IPS DF 6.9 (cell line): ENCODE measurements around the gene MON2.

Experiments used
- DNase-seq: peaks from one replicate; pipeline ENCODE4 v3.0.0-alpha.2; 2013; ENCODE audit warnings: low read depth, low spot score
- H3K27ac ChIP-seq: one replicate; pipeline ENCODE4 v1.5.1; 2013; ENCODE audit warnings: low read length, control low read depth
- H3K27me3 ChIP-seq: 2 replicates; pipeline ENCODE4 v1.6.1; 2013; ENCODE audit warnings: mild to moderate bottlenecking, low read length; ENCODE audit not compliant: control insufficient read depth, insufficient read depth
- H3K36me3 ChIP-seq: 2 replicates; pipeline ENCODE4 v1.6.1; 2013; ENCODE audit warnings: low read length; ENCODE audit not compliant: control insufficient read depth, insufficient read depth
- H3K4me1 ChIP-seq: 2 replicates; pipeline ENCODE4 v1.6.1; 2013; ENCODE audit warnings: low read length; ENCODE audit not compliant: control insufficient read depth, insufficient read depth
- H3K4me3 ChIP-seq: 2 replicates; pipeline ENCODE4 v1.5.1; 2013; ENCODE audit warnings: mild to moderate bottlenecking, low read length
- H3K9me3 ChIP-seq: 2 replicates; pipeline ENCODE4 v1.6.1; 2013; ENCODE audit warnings: low read length, inconsistent platforms; ENCODE audit not compliant: control insufficient read depth, insufficient read depth
- WGBS: extraction: QIAGEN DNeasy Blood & Tissue Kit; methylation state at CpG from one replicate; pipeline ENCODE4 v1.1.7; 2013; ENCODE audit warnings: mixed read lengths, missing lambda C conversion rate; ENCODE audit not compliant: insufficient read length, insufficient coverage; 5-methylcytosine and 5-hydroxymethylcytosine counted together

Gene MON2

DNA sequence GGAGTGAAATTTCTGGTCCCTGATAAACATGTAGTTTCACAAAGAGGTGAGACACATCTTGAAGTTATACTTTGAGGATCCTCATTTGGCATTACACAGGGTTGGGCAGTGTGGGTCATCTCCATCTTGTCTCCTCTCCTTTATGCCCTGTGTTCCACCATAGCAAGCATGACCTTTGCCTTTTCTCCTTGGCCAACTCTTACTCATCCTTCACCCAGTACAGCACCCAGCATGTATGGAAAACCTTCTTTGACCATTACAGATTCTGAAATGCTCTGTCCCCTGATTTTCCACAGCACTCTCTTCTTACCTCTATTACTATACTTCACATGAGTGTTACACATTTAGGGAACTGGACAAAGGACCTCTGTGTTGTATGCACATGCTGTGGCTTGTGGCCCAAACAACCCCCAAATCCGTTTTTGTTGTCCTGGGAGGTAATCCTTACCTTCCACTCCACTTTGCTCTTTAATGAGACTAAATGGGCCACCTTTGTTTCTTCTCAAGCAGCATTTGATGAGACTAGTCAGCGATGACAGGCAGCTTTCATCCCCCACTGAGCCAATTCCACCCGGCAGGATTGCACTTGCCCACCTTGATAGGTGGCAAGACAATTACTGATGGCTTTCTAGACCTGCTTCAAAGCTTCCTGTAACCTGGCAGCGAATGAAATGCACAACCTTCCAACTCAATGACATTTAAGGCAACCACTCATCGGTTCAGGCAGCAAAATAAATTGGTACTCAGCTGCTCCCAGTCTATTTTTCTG is 163.5 kb downstream of the MON2 start:
- Histone ChIP-seq H3K4me3 (no peak overlapping the region), H3K36me3 (no peaks in the 10 kb centered on the region), H3K9me3 (no peaks in the 10 kb centered on the region), H3K27me3 (peaks cover 2% of the 10 kb centered on the region; the same call in 1 of the 2 replicates), H3K4me1 (peaks cover 8% of the 10 kb centered on the region; the same call in 1 of the 2 replicates), H3K27ac (no peak overlapping the region)
- no peak for DNase-seq
- WGBS: no CpG with 5 or more reads among the region's 5 CpGs

DNA sequence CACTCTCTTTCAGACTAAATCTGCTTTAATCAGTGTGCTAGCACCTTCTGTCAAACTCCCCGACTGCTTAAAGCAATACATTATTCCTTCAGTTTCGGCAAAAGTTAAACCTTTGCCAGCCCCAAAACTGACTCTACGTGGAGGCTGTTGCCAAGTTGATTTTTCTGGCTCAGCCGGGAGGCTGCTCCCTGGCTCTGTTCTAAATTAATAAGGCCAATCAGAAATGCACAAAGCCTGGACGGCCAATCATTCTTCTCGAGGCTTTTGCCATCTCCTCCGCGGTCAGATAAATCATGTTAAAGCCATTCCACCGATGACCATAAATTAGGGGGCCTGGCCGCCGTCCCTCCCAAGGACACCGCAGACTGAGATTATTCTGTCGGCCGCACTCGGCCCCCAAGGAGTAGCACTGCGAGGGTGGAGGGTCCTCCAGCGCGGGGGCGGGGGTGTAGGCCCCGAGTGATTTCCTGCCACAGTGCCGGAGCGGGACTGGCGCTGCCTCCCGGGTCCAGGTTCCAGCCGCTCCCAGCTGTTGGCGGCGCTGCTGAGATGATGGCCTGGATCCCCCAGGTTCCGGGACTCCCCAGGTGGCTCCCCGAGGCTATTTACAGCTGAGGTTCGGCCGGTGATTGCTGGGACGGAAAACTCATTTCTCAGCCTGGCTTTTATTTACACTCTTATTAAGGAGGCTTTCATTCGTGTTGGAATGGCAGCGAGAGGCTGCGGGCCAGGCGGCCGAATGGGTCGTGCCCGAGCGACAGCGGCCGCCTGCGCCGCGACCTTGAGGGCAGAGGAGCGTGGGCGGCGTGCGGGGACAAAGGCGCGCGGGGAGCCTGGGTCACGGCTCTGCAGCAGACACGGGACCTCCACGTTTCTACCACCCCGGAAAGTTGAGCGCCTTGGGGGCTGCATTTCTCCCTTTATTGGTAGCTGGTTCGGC is 165.1 kb downstream of the MON2 start:
- H3K4me1 ChIP-seq: peaks cover 8% of the 10 kb centered on the region; the same call in 1 of the 2 replicates

DNA sequence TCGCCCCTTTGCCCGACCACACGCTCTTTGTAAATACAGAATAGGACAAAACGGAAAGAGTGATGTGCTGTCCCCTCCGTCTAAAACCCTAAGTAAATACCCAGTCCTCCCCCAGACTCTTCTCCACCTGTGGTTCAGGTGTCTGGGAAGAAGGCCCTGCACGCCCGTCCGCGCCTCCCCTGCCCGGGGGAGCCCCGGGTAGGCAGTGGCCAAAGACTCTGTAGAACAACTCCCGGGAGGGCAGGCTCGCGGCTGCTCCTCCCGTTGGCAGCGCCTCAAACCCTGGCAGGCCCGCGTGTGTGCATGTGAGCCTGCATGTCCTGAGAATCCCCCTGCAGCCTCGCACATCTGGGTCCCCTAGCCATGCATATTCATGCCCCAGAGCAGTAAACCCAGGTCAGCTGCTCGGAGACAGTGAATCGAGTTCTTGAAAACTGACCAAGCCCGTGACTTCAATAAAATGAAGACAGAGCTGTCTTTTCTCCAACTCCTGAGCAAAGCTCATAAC is 165.8 kb downstream of the MON2 start:
- Histone ChIP-seq H3K4me1 (peaks cover 8% of the 10 kb centered on the region; the same call in 1 of the 2 replicates), H3K27ac (no peak overlapping the region), H3K27me3 (peaks cover 2% of the 10 kb centered on the region; the same call in 1 of the 2 replicates), H3K36me3 (no peaks in the 10 kb centered on the region), H3K4me3 (no peak overlapping the region; the same call in 1 of the 2 replicates), H3K9me3 (no peaks in the 10 kb centered on the region)
- WGBS: no CpG with 5 or more reads among the region's 22 CpGs
- no peak for DNase-seq

More for the DNA sequence above, 165.1 kb downstream of the MON2 start:
- peak overlapping the region; percentile 43; the same call in 1 of the 2 replicates for H3K4me3 ChIP-seq
- no peak for DNase-seq
- H3K27ac ChIP-seq: no peak overlapping the region
- peaks cover 2% of the 10 kb centered on the region; the same call in 1 of the 2 replicates for H3K27me3 ChIP-seq
- no CpG with 5 or more reads among the region's 58 CpGs for WGBS
- H3K9me3 ChIP-seq: no peaks in the 10 kb centered on the region
- H3K36me3 ChIP-seq: no peaks in the 10 kb centered on the region

DNA sequence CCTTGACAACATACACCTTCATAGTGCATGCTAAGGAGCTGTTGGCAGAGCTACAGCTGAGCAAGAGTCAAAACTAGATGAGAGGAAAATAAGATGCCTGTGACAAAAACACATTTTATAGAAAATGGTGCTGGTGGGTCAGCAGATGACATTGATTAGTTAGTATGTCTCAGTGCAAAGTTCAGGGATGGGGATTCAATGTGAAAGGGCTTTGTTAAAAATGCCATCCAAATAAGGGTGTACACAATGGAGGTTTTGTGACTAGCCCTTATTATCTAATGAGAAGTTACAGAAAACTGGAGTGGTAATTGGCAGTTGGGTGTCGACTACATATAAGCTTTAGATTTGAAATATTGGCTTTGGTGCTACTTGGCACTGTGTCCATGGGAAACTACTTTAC is 169.0 kb downstream of the MON2 start:
- H3K36me3 ChIP-seq: no peaks in the 10 kb centered on the region
- no CpG with 5 or more reads among the region's 1 CpG for WGBS
- peaks cover 3% of the 10 kb centered on the region; the same call in 1 of the 2 replicates for H3K4me1 ChIP-seq
- no peak overlapping the region for H3K4me3 ChIP-seq
- H3K9me3 ChIP-seq: no peaks in the 10 kb centered on the region
- H3K27ac ChIP-seq: no peak overlapping the region
- peaks cover 2% of the 10 kb centered on the region; the same call in 1 of the 2 replicates for H3K27me3 ChIP-seq
- no peak for DNase-seq

DNA sequence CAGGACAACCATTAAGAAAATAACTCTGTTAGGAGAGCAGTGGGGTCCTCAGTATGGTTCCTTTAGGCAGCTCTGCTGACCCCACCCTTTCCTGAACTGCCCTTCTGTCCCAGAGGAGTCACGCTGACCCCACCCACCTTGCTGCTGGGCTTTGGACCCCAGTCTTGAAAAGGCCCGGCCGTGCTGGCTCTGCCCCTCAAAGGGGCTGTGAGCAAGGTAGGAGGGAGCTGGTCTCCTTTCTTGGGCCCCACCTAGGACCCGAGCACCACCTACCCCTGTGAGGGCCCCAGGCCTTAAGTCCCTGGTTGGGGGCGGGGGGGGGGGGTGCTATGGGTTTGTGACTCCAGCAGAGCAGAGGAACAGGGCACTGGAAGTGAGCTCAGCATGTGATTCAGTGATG is 171.1 kb downstream of the MON2 start:
- no peaks in the 10 kb centered on the region for H3K4me1 ChIP-seq
- no peaks in the 10 kb centered on the region for H3K9me3 ChIP-seq
- WGBS: no CpG with 5 or more reads among the region's 5 CpGs
- no peak overlapping the region for H3K4me3 ChIP-seq
- H3K27me3 ChIP-seq: no peaks in the 10 kb centered on the region; the same call in 1 of the 2 replicates
- H3K27ac ChIP-seq: no peak overlapping the region
- no peak for DNase-seq
- no peaks in the 10 kb centered on the region for H3K36me3 ChIP-seq

DNA sequence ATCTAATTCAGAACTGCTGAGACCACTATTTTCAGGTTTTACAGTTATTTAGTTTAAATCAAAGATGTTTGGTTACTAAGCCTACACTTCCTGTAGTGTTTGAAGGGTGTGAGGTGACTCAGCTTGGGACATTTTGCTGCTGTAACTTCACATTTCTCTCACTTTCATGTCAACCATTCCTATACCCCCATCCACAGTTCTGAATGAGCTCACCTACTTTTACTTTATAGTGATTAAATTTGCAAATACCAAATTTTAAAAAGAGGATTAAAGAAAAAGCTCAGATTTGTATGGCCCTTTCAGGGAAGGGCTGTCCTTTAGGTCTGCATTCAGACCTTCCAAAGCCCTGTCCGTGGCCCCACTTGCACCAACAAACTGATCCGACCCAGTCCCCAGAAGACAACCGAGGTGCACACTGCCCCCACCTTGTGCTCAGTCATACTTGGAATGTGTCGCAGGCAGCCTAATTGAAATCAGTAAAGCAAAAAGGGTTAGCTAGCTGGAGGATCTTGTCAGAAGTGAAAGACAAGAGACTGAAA is 174.4 kb downstream of the MON2 start:
- Histone ChIP-seq H3K27me3 (no peaks in the 10 kb centered on the region), H3K36me3 (no peaks in the 10 kb centered on the region), H3K27ac (no peak overlapping the region), H3K9me3 (no peaks in the 10 kb centered on the region), H3K4me1 (no peaks in the 10 kb centered on the region), H3K4me3 (no peak overlapping the region)
- DNase-seq: no peak
- no CpG with 5 or more reads among the region's 4 CpGs for WGBS

DNA sequence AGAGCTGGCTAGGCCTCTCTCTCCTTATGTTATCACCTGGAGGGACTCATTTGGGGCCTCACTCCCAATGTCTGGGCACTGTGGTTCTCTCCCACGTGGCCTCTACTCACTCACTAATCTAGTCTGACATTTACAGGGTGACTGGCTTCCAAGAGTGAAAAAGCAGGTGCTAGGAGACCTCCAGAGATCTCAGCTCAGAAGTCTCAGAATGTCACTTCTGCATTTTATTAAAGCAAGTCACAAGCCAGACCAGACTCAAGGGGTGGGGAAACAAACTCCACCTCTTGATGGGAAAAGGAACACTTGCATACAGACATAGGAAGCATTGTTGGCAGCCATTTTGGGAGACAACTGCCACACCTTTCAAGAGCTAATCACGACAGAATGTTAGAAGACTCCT is 175.9 kb downstream of the MON2 start:
- Histone ChIP-seq H3K27me3 (no peaks in the 10 kb centered on the region), H3K36me3 (no peaks in the 10 kb centered on the region), H3K4me3 (no peak overlapping the region), H3K4me1 (peaks cover 1% of the 10 kb centered on the region; the same call in 1 of the 2 replicates), H3K9me3 (no peaks in the 10 kb centered on the region), H3K27ac (no peak overlapping the region)
- WGBS: no CpG with 5 or more reads among the region's 2 CpGs
- DNase-seq: no peak

DNA sequence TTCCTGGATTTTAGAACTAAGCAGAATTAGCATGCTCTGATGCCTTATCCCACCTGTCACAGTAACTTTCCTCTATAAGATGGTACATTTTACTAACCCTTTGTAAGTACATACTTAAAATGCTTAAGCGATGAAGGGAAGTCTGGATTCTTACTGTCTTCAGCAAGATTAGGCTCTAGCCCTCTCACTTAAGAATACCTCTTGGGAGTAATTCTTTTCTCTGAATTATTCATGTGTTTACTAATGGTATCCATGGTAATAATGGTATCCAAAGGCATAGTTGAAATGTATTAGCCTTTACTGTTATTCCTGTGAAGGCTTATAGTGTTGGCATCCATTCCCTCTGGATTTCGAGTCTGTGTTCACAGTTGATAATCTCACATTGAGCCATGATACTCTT is 176.9 kb downstream of the MON2 start:
- H3K27me3 ChIP-seq: no peaks in the 10 kb centered on the region
- no CpG with 5 or more reads among the region's 2 CpGs for WGBS
- no peak overlapping the region for H3K4me3 ChIP-seq
- H3K27ac ChIP-seq: no peak overlapping the region
- H3K4me1 ChIP-seq: peaks cover 3% of the 10 kb centered on the region; the same call in 1 of the 2 replicates
- H3K36me3 ChIP-seq: no peaks in the 10 kb centered on the region
- no peak for DNase-seq
- H3K9me3 ChIP-seq: no peaks in the 10 kb centered on the region

DNA sequence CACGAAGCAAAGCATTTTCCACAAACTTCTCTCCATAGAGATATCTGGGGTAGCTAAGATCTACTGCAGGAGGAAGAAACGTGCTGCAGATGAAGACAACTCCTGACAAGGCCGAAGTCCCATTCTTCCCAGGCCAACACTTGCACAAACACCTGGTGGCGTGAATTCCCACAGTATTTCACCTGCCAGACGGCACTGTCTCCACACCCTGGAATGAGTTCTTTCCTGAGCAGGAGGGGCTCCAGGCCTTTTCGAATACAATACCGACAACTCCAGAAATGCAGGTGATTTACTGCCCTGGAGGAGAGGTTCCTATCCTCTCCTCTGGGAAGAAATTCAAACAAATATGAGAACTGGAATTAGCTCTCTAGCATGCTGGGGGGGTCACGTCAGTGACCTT is 179.9 kb downstream of the MON2 start:
- H3K36me3 ChIP-seq: no peaks in the 10 kb centered on the region
- no peak overlapping the region for H3K27ac ChIP-seq
- no peaks in the 10 kb centered on the region for H3K9me3 ChIP-seq
- no peak overlapping the region for H3K4me3 ChIP-seq
- no peak for DNase-seq
- WGBS: no CpG with 5 or more reads among the region's 8 CpGs
- H3K27me3 ChIP-seq: no peaks in the 10 kb centered on the region
- H3K4me1 ChIP-seq: peaks cover 3% of the 10 kb centered on the region; the same call in 1 of the 2 replicates

DNA sequence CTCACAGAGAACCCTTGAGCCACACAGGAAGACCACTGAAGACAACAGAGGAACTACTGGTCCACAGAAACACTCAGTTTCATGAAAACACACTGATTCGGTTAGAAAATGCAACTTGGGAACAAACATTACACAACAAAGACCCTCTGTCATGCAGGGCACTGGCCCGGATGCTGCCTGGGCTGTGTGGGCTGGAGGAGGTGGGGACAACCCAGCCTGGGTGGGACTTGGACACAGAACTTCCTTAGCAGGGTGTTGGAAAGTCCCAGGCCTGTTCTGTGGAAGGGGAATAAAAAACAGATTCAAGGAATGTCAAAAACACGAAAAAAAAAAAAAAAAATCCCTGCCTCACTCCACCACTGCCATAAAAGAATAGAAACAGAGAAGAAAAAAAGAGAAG is 181.0 kb downstream of the MON2 start:
- Histone ChIP-seq H3K36me3 (no peaks in the 10 kb centered on the region), H3K4me1 (peaks cover 3% of the 10 kb centered on the region; the same call in 1 of the 2 replicates), H3K27ac (no peak overlapping the region), H3K4me3 (no peak overlapping the region), H3K9me3 (no peaks in the 10 kb centered on the region), H3K27me3 (no peaks in the 10 kb centered on the region)
- WGBS: no CpG with 5 or more reads among the region's 3 CpGs
- DNase-seq: no peak
